NAMALWA (cell line): ENCODE data around the gene TEX13B.
A peak's percentile ranks its signal among the peaks of the same experiment; 100 is the strongest.
"Not testable (repeated sequence)": the region's sequence is repeated elsewhere in the genome, so short reads cannot be mapped to it uniquely, and the experiment has no call there.

Experiments
- DNase-seq: peaks from one replicate; pipeline ENCODE4 v3.0.0-alpha.2; 2015; ENCODE audit warnings: low spot score

The TEX13B gene, protein sequence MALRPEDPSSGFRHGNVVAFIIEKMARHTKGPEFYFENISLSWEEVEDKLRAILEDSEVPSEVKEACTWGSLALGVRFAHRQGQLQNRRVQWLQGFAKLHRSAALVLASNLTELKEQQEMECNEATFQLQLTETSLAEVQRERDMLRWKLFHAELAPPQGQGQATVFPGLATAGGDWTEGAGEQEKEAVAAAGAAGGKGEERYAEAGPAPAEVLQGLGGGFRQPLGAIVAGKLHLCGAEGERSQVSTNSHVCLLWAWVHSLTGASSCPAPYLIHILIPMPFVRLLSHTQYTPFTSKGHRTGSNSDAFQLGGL

DNA sequence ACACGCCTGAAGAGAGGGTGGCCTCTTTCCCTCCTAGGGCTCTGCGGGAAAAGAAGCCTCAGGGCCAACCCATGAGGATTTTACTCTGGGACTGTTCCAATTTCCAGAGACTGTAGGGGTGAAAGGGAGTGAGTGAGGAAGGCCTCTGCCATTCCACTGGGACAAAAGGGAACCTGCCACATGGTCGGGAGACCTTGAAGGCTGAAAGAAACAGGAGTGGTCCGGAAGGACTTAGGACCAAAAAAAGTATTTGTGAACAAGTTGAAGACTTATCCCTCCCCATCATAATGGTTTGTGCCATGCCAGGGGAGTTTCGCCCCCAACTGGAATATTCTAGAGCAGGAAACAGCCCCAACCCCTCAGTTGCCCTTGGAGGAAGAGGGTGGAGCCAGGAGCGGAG is at the start of gene TEX13B:
Gene TEX13B (minus strand): TSS at position 15 of the 400 bp plus-strand sequence. CDS start 243 bp downstream, outside the sequence.
- DNase-seq = no peak

DNA sequence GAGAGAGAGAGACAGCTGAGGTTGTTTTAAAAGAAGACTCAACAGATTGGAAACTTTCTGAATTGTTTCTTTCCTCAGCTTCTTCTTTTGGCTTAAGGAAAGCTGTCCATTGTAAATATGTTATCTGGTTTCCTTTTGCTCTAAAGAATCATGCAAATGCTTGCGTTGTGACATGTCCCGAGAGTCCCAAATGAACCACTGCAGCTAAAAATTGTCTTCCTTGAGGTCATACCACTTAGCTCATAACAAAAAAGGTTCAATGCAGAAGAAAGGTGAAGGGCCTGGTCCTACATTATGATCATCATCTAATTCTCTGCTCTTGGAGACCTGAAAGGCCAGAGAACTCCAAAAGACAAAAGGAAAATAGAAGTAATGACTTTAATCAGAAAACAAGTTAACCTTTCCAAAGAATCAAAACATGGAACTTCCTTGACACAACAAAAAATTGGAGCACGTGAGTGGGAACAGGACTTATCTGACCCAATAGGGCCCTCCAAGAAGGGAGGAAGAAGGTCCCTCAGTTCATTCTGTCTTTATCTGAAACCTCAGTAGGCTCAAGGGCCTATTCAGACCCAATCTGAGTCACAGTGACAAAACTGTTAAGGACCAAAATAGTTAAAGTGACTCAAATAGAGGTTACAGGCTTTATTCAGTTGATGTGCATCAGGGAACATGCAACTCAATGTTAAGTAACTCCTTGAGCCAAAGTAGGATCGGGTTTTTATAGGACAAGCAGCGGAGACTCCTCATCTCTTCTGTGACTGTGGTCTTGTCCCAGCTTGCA is 48.0 kb upstream of the TEX13B start:
- no peak for DNase-seq

DNA sequence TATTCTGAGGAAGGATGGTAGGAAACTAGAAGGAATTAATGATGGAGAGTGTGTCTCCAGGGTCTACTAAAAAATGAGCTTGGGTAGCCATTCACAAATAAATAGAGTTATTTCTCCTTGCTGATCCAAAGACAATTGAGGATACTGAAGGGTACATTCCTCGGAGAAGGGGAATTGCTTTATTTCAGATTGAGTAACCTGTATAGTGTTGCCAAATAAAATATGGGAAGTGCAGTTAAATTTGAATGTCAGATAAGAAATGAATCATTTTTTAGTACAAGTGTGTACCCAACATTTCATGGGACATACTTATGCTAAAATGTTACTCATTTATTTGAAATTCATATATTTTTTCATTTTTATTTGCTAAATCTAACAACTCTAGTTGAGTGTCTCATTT is 46.7 kb upstream of the TEX13B start:
- DNase-seq = no peak

DNA sequence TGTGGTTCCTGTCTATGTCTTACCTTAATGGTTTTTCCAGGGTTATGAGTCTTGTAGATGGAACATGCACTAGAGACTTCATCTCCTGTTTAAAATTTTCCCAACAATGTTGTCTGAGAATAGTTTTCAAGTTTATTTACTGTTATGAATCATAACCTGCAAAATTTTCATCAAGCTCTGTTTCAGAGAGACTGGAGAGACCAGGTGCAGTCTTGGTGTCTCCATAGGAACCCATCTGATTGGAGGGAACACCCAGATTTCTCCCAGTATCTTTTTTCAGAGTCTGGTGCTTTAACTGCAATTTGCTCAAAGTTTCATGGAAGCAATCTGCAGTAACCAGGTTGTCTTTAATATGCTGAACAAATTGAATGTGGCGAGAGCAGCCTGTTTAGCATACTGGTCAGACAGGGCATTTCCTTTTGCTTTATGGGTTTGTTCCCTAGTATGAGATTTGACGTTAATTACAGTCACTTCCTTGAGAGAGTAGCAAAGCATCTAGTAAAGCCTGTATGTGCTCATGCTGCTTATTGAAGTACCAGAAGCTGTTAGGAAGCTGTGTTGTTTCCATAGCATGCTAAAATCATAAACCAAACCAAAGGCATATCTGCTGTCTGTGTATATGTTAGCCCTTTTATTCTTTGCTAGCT is 43.9 kb upstream of the TEX13B start:
- DNase-seq = no peak

- DNase-seq = no peak
These were observed 43.2 kb upstream of the TEX13B start for GRCh38 chrX:108025376-108025775.

GRCh38 chrX:108022491-108023089 is 40.4 kb upstream of the TEX13B start:
- DNase-seq = no peak

- DNase-seq = peak; percentile 34
These were observed 38.5 kb upstream of the TEX13B start for GRCh38 chrX:108020631-108021030.

- DNase-seq = no peak
These were observed 37.3 kb upstream of the TEX13B start for GRCh38 chrX:108019382-108019875.

DNA sequence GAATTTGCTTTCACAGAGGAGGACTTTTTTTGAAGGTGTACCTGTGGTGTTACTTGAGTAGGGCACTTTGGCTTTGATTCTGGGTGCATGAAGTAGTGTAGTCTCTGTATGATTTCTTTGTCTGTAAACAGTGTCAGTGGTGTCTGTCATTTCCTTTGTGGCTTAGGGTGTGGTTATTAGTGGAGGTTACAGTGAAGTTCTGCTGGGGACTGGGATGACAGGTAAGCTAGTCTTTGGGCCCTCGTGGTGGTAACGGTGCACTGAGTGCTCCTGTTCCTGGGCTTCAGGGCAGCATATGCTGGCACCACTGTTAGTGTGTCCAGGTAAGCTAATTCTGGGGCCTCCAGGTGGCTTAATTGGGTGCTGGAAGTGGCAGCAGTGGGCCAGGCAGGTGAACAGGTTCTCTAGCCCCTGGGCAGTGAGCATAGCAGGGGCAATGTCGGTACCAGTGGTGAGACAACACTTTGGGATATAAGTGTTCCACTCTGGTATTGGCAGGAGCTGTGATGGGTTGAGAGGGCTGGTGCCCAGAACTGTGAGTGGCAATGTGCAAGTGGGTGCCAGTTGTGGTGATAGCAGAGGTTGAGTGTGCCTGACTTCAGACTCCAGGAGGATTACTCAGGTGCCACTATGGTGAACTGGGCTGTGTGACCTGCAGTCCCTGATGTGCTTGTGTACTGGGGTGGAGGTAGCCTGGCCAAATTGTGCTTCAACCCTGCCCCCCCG is 36.6 kb upstream of the TEX13B start:
- DNase-seq = no peak

DNA sequence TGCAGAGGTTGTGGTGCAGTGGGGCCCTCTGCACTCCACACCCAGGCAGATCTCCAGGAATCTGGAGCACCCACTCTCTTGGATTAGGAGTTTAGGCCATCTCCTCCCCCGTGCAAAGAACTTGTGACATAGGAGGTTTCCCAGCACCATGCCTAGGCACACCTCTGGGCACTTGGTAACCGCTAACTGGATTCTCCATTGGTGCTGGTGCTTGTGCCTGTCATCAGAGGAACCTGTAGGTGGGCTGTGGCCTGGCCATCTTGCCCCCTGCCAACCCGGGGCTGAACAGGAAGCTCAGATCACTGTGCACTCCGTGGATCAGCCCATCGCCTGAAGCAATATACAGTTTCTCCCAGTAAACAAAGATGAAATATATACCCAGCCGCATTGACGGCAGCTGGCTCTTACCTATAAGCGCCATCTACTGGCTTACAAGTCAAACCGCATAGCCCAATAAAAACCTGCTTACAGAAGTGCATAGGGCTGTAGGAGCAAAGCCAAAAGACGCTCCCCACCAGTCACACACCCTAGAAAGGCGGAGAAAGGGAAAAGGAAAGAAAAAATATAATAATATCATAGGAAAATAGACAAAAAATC is 19.1 kb upstream of the TEX13B start:
- DNase-seq = peak; percentile 51

DNA sequence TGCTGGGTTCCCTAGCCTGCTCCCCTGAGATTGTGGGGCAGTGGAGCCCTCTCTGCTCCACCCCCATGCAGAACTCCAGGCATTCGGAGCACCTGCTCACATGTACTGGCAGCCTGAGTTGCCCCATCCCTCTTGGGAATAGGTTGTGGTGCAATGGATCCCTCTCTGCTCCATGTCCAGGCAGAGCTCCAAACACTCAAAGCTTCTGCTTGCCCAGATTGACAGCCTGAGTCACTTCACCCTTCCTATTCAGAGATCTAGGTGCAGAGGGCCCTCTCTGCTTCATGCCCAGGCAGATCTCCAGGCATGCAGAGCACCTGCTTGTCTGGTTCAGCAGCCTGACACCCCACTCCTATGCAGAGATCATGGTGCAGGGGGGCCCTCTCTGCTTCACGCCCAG is 18.6 kb upstream of the TEX13B start:
- no peak for DNase-seq

DNA sequence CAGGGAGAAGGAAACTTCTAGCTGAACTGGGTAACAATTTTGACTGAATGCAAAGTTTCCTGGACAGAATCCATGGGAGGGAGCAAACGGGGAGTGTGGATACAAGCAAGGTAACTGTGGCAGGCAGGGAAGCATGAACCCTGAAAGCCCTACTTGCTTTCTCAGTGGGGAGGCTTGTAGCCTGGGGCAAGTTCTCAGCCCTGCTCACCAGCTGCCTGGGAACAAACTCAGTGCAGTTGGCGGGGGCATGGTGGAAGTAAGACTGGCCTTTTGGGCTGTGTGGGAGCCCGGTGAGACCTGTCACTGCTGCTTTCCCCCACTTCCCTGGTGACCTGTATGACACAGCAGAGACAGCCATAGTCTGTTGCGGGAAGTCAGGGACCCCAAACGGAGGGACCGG is 14.0 kb upstream of the TEX13B start:
- no peak for DNase-seq

- no peak for DNase-seq
These were observed 2.9 kb upstream of the TEX13B start for GRCh38 chrX:107985033-107985432.

GRCh38 chrX:107979534-107979933 is 2.6 kb downstream of the TEX13B start:
- no peak for DNase-seq

DNA sequence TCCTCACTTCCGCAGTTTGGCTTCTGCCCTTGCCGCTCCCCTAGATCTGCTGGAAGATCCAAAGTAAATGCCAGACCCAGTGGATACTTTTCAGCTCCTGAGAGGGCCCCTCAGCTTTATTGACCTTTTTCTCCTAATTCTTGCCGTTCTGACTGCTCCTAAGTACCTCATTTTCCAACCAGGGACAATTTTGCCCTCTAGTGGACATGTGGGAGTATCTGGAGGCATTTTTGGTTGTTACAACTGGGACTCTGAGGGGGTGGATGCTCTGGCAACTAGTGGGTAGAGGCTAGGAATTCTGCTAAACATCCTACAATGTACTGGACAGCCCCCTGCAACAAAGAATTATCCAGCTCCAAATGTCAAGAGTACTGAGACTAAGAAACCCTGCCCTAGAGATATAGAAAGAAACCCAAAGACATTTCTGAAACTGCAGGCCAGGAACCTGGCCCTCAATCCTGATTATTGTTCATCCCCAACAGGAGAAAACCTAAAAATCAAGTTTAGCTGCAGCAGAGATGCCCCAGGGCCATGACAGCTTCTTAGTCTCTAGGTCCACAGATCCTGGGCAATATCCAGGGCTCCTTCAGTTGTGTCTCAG is 3.4 kb downstream of the TEX13B start:
- peak; percentile 15 for DNase-seq

DNA sequence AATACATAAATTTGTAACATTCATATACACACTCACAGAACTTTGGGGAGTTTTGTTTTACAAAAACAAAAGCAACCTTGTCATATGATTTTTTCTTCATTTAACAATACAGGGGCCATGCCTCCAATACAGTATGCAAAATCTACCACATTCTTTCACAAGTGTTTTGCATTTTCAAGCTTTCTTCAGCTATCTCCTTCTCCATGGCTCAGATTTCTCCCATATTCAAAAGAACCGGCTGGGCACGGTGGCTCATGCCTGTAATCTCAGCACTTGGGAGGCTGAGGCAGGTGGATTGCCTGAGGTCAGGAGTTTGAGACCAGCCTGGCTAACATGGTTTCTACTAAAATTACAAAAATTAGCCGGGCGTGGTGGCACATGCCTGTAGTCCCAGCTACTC is 4.1 kb downstream of the TEX13B start:
- DNase-seq = no peak

DNA sequence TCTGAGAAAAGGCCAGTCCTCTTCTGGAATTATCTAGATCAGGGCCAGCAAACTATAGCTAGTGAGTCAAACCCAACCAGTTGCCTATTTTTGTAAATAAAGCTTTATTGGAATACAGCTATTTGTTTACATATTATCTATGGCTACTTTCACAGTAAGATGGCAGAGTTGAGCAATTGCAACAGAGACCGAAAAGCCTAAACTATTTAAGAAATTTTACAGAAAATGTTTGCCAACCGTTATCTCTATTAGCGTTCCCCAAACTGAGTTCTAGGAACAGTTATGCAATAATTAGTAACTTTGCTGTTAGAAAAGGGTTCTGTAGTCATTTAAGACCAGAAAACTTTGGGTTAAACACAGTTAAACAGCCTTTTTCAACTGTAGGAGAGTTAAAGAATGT is 10.5 kb downstream of the TEX13B start:
- no peak for DNase-seq

DNA sequence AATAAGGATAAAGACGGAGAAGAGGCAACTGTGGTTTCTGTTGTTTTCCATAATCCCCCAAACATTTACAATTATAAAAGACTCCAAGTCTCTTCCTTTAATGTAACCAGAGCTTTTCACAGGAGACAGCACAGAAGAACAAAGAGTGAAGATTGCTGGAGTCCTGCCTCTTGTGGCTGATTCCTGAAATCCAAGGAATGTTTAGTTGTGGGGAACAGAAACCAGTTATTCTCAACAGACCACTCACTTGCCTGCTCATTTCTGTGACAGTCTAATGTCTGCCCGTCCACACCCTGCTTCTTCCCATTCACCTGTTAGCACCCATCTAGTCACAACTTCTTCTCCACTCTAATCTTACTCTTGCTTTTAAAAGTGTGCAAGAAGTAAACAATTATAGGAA is 12.1 kb downstream of the TEX13B start:
- DNase-seq = no peak

DNA sequence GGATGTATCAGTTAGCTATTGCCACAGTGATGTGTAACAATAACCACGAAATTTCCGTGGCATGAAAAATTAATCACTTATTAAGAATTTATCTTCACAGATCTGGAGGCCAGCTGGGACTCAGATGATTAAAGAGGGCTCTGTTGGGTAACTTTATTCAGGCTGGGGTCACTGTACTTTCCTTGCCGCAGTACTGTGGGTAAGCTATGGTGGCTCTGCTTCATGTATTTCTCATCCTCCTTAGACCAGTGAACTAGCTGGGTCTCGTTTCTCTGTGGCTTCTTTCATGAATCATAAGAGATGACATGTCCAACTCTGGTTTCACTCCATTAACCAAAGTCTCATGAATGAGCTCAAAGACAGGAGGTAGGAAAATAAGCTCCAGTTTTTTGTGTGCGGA is 13.5 kb downstream of the TEX13B start:
- no peak for DNase-seq

- DNase-seq = not testable (repeated sequence)
These were observed 26.8 kb downstream of the TEX13B start for GRCh38 chrX:107955337-107955736.

GRCh38 chrX:107940095-107940494 is 42.1 kb downstream of the TEX13B start:
- no peak for DNase-seq
